GM23338 (cell line): Measurements from ENCODE around the gene CTNNBIP1. TPM values are rescaled to one million over a fixed set of nuclear protein-coding genes. Genes with fewer than 3 reads are reported as not detected.

Experiments used
- ATAC-seq: fragments of 200-7000 bp; cut with Tn5 transposase; 3 replicates; pipeline ENCODE4 v1.9.1; 2020
- DNase-seq: peaks from one replicate; pipeline ENCODE4 v3.0.0-alpha.2; 2015; ENCODE audit warnings: low spot score
- H2AFZ ChIP-seq: fragments of 200-600 bp; sonication (generic); 2 replicates; pipeline ENCODE4 v1.8.0; 2016; ENCODE audit warnings: antibody characterized with exemption, mild to moderate bottlenecking, moderate library complexity
- H3F3A ChIP-seq: fragments of 200-600 bp; sonication (generic); replicated peaks from 2 replicates; pipeline ENCODE4 v1.8.0; 2017; ENCODE audit warnings: antibody characterized with exemption, mixed run types, low read depth
- H3K27ac ChIP-seq: fragments of 200-600 bp; sonication (generic); 2 replicates; pipeline ENCODE4 v1.6.1; 2016; ENCODE audit warnings: low read depth
- H3K27me3 ChIP-seq: fragments of 200-600 bp; sonication (generic); 2 replicates; pipeline ENCODE4 v1.8.0; 2016; ENCODE audit warnings: mild to moderate bottlenecking, mixed run types, moderate library complexity; ENCODE audit not compliant: insufficient read depth
- H3K36me3 ChIP-seq: fragments of 200-600 bp; sonication (generic); 2 replicates; pipeline ENCODE4 v1.8.0; 2016; ENCODE audit warnings: mild to moderate bottlenecking; ENCODE audit not compliant: insufficient read depth
- H3K4me1 ChIP-seq: fragments of 200-600 bp; sonication (generic); 2 replicates; pipeline ENCODE4 v1.8.0; 2016; ENCODE audit warnings: mild to moderate bottlenecking, moderate library complexity; ENCODE audit not compliant: insufficient read depth
- H3K4me2 ChIP-seq: fragments of 200-600 bp; sonication (generic); 2 replicates; pipeline ENCODE4 v1.7.1; 2017; ENCODE audit warnings: mixed run types
- H3K4me3 ChIP-seq: fragments of 200-600 bp; sonication (generic); 2 replicates; pipeline ENCODE4 v1.6.1; 2016; ENCODE audit warnings: mixed run types
- H3K79me2 ChIP-seq: fragments of 200-600 bp; sonication (generic); replicated peaks from 2 replicates; pipeline ENCODE4 v1.8.0; 2017; ENCODE audit warnings: mild to moderate bottlenecking; ENCODE audit not compliant: insufficient read depth
- H3K9me2 ChIP-seq: fragments of 200-600 bp; sonication (generic); 2 replicates; pipeline ENCODE4 v1.8.0; 2017; ENCODE audit not compliant: insufficient read depth
- H4K20me1 ChIP-seq: fragments of 200-600 bp; sonication (generic); replicated peaks from 2 replicates; pipeline ENCODE4 v1.8.0; 2017; ENCODE audit warnings: mild to moderate bottlenecking; ENCODE audit not compliant: insufficient read depth
- H3K27ac Mint-ChIP-seq: 2 replicates; pipeline ENCODE4 v1.8.0; 2020; ENCODE audit warnings: inconsistent platforms, mild to moderate bottlenecking, moderate library complexity, mixed read lengths
- H3K27me3 Mint-ChIP-seq: 3 replicates; pipeline ENCODE4 v1.8.0; 2022; ENCODE audit warnings: low read depth, mild to moderate bottlenecking, moderate library complexity, mixed read lengths, inconsistent platforms; ENCODE audit not compliant: insufficient read depth, poor library complexity
- H3K36me3 Mint-ChIP-seq: 3 replicates; pipeline ENCODE4 v1.8.0; 2021; ENCODE audit warnings: low read depth, mild to moderate bottlenecking, inconsistent platforms, moderate library complexity, mixed read lengths
- H3K4me1 Mint-ChIP-seq: 3 replicates; pipeline ENCODE4 v1.8.0; 2020; ENCODE audit warnings: mild to moderate bottlenecking, inconsistent platforms, mixed read lengths
- H3K4me3 Mint-ChIP-seq: 3 replicates; pipeline ENCODE4 v1.8.0; 2021; ENCODE audit warnings: moderate library complexity, mild to moderate bottlenecking, inconsistent platforms, mixed read lengths
- H3K9me3 Mint-ChIP-seq: 3 replicates; pipeline ENCODE4 v1.8.0; 2020; ENCODE audit warnings: moderate library complexity, mild to moderate bottlenecking, inconsistent platforms, mixed read lengths
- CREB1 ChIP-seq: fragments of 250-450 bp; sonication (Bioruptor Pico); IDR thresholded peaks from 2 replicates; pipeline ENCODE4 v1.5.0; 2020; ENCODE audit warnings: low read depth, mild to moderate bottlenecking, moderate library complexity
- CTCF ChIP-seq, 2 experiments: fragments of 200-600 bp in 1 of 2; sonication (generic) in 1 of 2; conservative IDR thresholded peaks; 2 replicates each; pipeline versions ENCODE4 v1.5.1 to v1.6.1; 2016 to 2017; ENCODE audit warnings: antibody characterized with exemption in 2 of 2, low read depth in 2 of 2, mild to moderate bottlenecking in 2 of 2, moderate library complexity in 1 of 2
- ETS1 ChIP-seq: IDR thresholded peaks from 2 replicates; pipeline ENCODE4 v1.6.1; 2016; ENCODE audit warnings: antibody characterized with exemption
- EZH2 ChIP-seq: fragments of 200-600 bp; sonication (generic); IDR thresholded peaks from one replicate; pipeline ENCODE4 v1.8.0; 2017; ENCODE audit warnings: antibody characterized with exemption, mild to moderate bottlenecking, low read depth; ENCODE audit not compliant: unreplicated experiment
- EZH2phosphoT487 ChIP-seq: fragments of 200-600 bp; sonication (generic); IDR thresholded peaks from one replicate; pipeline ENCODE4 v1.8.1; 2018; ENCODE audit warnings: antibody characterized with exemption; ENCODE audit not compliant: unreplicated experiment
- JUNB ChIP-seq: IDR thresholded peaks from one replicate; pipeline ENCODE4 v1.6.1; 2016; ENCODE audit warnings: antibody characterized with exemption; ENCODE audit not compliant: unreplicated experiment
- NANOG ChIP-seq: IDR thresholded peaks from 2 replicates; pipeline ENCODE4 v1.6.1; 2016; ENCODE audit warnings: antibody characterized with exemption, borderline replicate concordance
- POLR2AphosphoS5 ChIP-seq: IDR thresholded peaks from 2 replicates; pipeline ENCODE4 v1.6.1; 2016; ENCODE audit warnings: antibody characterized with exemption, low read depth
- REST ChIP-seq: IDR thresholded peaks from one replicate; pipeline ENCODE4 v1.6.1; 2018; ENCODE audit warnings: antibody characterized with exemption; ENCODE audit not compliant: unreplicated experiment
- STAT1 ChIP-seq: IDR thresholded peaks from one replicate; pipeline ENCODE4 v1.6.1; 2016; ENCODE audit warnings: antibody characterized with exemption; ENCODE audit not compliant: unreplicated experiment
- ZNF114 ChIP-seq: fragments of 250-450 bp; sonication (Bioruptor Pico); IDR thresholded peaks from 2 replicates; pipeline ENCODE4 v1.5.0; 2020; ENCODE audit warnings: mild to moderate bottlenecking, moderate library complexity
- ZNF331 ChIP-seq: fragments of 250-450 bp; sonication (Bioruptor Pico); IDR thresholded peaks from 2 replicates; pipeline ENCODE4 v1.5.0; 2020; ENCODE audit warnings: low read depth, mild to moderate bottlenecking, moderate library complexity
- polyA plus RNA-seq: library from polyadenylated mRNA; unstranded; fragments of >200 nt; fragmentation: Nextera tagmentation; extraction: Ambion mirVana; gene quantifications from 2 replicates; pipeline ENCODE4 v1.2.1, GENCODE V29; 2016
- total RNA-seq: library from RNA; depleted of rRNA; stranded (reverse); fragments of >200 nt; shearing (Covaris generic); gene quantifications from 2 replicates; pipeline ENCODE4 v1.2.3, GENCODE V29; 2014

CTNNBIP1 gene
- total and polyA plus RNA-seq, 2 experiments from 2014 or later = 30.3 to 55.1 TPM

GRCh38 chr1:9822897-9823692 is 87.0 kb downstream of the CTNNBIP1 start (continued):
- no peak for TF ChIP-seq ETS1
- no peak for TF ChIP-seq EZH2phosphoT487
- TF ChIP-seq NANOG = no peak
- no peak for TF ChIP-seq EZH2
- TF ChIP-seq POLR2AphosphoS5 = no peak
- TF ChIP-seq JUNB = no peak
- no peak for TF ChIP-seq ZNF114 (CRISPR knock-in tag)
- TF ChIP-seq CTCF (conservative IDR thresholded peaks at IDR 0.05; ENCODE audit: low read depth in 2 of 2) = no peak
- no peak for TF ChIP-seq STAT1
- TF ChIP-seq REST = no peak
- no peak for TF ChIP-seq CREB1

GRCh38 chr1:9822490-9822889 is 87.6 kb downstream of the CTNNBIP1 start:
- Histone ChIP-seq H3K27ac (no peak overlapping the region), H3F3A (peaks cover 21% of the 10 kb centered on the region; the same call in 1 of the 2 replicates), H3K4me1 (peaks cover 28% of the 10 kb centered on the region), H3K4me2 (peak overlapping the region; percentile 90), H3K79me2 (peaks cover 57% of the 10 kb centered on the region), H3K4me3 (peak overlapping the region; percentile 70), H3K9me2 (no peaks in the 10 kb centered on the region), H2AFZ (no peak overlapping the region), H3K27me3 (peaks cover 43% of the 10 kb centered on the region), H4K20me1 (peaks cover 37% of the 10 kb centered on the region), H3K36me3 (no peaks in the 10 kb centered on the region)
- Mint-ChIP-seq H3K27ac (no peak overlapping the region; the same call in 1 of the 2 replicates), H3K9me3 (no peaks in the 10 kb centered on the region), H3K4me1 (peaks cover 41% of the 10 kb centered on the region), H3K27me3 (peaks cover 22% of the 10 kb centered on the region), H3K36me3 (peaks cover 4% of the 10 kb centered on the region; the same call in 1 of the 3 replicates), H3K4me3 (peak overlapping the region; percentile 96)
- DNase-seq (no peak), ATAC-seq (no peak)
- TF ChIP-seq CTCF (conservative IDR thresholded peaks at IDR 0.05; ENCODE audit: low read depth in 2 of 2) (no peak), POLR2AphosphoS5 (no peak), EZH2 (no peak), ZNF331 (CRISPR knock-in tag) (no peak), NANOG (no peak), ZNF114 (CRISPR knock-in tag) (no peak), ETS1 (no peak), REST (no peak), STAT1 (no peak)
